Measurements from ENCODE around the gene ASMTL.

Gene ASMTL

DNA sequence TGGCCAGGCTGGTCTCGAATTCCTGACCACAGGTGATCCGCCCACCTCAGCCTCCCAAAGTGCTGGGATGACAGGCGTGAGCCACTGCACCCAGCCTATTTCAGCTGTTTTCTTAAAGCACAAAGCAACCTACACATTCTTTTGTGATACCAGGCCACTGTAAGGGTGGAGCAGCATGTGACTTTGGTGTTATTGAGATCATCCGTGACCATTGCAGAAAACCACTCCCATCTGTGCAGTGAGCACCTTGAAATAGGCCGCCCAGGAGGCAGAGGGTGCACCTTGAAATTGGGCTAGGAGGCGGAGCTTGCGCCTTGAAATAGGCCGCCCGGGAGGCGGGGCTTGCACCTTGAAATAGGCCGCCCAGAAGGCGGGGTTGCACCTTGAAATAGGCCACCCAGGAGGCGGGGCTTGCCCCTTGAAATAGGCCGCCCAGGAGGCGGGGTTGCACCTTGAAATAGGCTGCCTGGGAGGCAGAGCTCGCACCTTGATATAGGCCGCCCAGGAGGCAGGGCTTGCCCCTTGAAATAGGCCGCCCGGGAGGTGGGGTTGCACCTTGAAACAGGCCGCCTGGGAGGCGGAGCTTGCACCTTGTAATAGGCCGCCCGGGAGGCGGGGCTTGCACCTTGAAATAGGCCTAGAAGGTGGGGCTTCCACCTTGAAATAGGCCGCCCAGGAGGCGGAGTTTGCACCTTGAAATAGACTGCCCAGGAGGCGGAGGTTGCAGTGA is 51.8 kb downstream of the ASMTL start:
- ATAC-seq (replicated peaks; ENCODE audit: extremely low read depth, poor library complexity, severe bottlenecking), result no peak

DNA sequence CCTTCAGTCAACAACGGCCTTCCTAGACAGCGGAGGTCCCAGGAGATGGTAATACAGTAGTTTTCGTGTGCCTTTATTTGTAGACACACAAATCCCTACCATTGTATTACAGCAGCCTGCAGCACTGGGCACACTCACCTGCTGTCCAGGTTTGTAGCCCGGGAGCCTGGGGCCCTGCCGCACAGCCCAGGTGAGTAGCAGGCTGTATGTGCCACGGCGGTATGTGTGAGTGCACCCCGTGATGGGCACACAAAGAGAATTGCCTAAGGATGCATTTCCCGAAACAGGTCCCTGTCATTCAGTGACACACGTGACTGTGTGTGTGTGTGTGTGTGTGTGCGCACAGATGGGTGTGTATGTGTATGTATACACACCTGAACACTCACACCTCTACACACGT is 52.7 kb downstream of the ASMTL start:
- no peak overlapping the region for H3K4me3 Mint-ChIP-seq
- no peaks in the 10 kb centered on the region for H3K27me3 Mint-ChIP-seq
- peaks cover 1% of the 10 kb centered on the region for H3K36me3 Mint-ChIP-seq (ENCODE audit: insufficient read depth)
- no peaks in the 10 kb centered on the region for H3K9me3 Mint-ChIP-seq
- no peak overlapping the region for H3K27ac Mint-ChIP-seq (ENCODE audit: low read depth)
- ATAC-seq (replicated peaks; ENCODE audit: extremely low read depth, poor library complexity, severe bottlenecking) (no peak), DNase-seq (ENCODE audit: low spot score in 2 of 2) (no peak)
- peaks cover 12% of the 10 kb centered on the region for H3K4me1 Mint-ChIP-seq

More for the DNA sequence above, 51.8 kb downstream of the ASMTL start:
- Mint-ChIP-seq H3K4me3 (no peak overlapping the region), H3K27ac (ENCODE audit: low read depth) (no peak overlapping the region), H3K9me3 (no peaks in the 10 kb centered on the region), H3K4me1 (peaks cover 3% of the 10 kb centered on the region), H3K36me3 (ENCODE audit: insufficient read depth) (peaks cover 1% of the 10 kb centered on the region), H3K27me3 (no peaks in the 10 kb centered on the region)
- DNase-seq (ENCODE audit: low spot score in 2 of 2), result no peak

DNA sequence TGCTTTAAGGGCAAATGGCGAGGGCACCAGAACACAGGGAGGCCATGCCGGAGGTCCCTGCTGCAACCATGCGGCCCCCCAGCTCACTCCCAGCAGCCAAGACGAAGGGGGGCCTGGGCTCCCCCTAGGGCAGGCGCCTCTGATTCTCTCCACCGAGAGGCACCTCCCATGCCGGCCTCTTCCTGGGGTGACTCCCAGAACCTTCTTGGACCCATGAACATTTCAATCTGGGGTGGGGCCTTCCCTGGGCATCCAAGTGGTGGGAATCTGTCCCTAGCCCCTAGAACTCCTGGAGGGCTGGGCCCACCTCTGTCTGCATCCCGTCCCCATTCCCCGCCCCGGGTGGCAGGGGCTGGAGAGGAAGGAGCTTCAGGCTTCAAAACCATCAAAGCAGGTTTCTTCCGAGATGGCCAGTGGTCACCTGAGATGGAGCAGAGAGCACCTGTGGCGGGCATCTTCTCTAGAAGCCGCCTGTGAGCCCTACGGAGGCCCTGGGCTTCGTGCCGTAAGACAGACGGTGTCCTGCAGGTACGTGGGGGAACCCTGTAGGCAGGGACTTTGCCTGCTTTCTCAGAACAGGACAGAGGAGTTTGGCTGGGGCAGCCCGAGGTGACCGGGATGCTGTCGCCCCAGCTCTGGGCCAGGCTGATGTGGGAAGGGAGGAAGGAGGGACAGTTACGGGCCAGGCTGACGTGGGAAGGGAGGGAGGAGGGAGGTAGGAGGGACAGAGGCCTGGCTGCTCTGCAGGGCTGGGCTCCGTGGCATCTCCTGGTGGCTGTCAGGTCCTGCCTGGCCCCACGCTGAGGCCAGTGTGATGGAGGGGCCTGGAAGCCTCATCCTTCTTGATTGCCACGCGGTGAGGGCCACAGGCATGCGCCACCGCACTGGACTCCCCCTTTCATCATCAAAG is 54.0 kb downstream of the ASMTL start:
- DNase-seq (ENCODE audit: low spot score in 2 of 2) (no peak), ATAC-seq (replicated peaks; ENCODE audit: extremely low read depth, poor library complexity, severe bottlenecking) (no peak)
- Mint-ChIP-seq H3K4me3 (no peak overlapping the region), H3K4me1 (peaks cover 23% of the 10 kb centered on the region), H3K27ac (ENCODE audit: low read depth) (no peak overlapping the region), H3K27me3 (no peaks in the 10 kb centered on the region), H3K36me3 (ENCODE audit: insufficient read depth) (peaks cover 2% of the 10 kb centered on the region), H3K9me3 (no peaks in the 10 kb centered on the region)

DNA sequence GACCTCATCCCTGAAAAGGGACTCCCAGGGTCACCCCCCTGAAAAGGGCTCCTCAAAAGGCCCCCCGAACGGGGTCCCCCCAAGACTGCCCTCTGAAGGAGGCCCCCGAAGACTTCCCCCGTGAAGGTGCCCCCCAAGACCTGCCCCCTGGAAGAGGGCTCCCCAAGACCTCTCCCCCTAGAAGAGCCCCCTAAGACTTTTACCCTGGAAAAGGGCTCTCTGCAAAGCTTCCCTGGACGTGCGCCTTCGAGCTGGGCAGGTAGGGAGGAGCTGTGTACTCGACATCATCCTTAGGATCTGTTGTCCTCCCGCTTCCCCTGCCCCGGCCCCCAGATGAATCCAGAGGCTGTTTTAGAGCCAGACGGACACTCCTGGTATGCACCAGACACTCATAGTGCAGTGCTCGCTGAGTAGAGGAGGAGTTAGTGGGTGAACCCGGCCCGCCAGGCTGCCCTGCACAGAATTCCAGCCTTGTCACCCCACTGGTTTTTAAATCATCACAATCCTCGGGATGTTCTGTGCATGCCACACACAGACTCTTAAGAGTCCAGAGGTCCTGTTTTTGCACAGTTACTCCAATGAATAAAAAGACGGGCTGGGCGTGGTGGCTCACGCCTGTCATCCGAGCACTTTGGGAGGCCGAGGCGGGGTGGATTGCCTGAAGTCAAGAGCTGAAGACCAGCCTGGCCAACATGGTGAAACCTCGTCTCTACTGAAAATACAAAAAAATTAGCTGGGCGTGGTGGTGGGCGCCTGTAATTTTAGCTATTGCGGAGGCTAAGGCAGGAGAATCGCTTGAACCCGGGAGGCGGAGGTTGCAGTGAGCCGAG is 55.1 kb downstream of the ASMTL start:
- DNase-seq (ENCODE audit: low spot score in 2 of 2), result no peak
- H3K27ac Mint-ChIP-seq (ENCODE audit: low read depth), result no peak overlapping the region
- no peaks in the 10 kb centered on the region for H3K9me3 Mint-ChIP-seq
- H3K4me3 Mint-ChIP-seq, result no peak overlapping the region
- H3K4me1 Mint-ChIP-seq, result peaks cover 31% of the 10 kb centered on the region
- H3K27me3 Mint-ChIP-seq, result no peaks in the 10 kb centered on the region
- ATAC-seq (replicated peaks; ENCODE audit: extremely low read depth, poor library complexity, severe bottlenecking), result no peak
- H3K36me3 Mint-ChIP-seq (ENCODE audit: insufficient read depth), result peaks cover 5% of the 10 kb centered on the region

DNA sequence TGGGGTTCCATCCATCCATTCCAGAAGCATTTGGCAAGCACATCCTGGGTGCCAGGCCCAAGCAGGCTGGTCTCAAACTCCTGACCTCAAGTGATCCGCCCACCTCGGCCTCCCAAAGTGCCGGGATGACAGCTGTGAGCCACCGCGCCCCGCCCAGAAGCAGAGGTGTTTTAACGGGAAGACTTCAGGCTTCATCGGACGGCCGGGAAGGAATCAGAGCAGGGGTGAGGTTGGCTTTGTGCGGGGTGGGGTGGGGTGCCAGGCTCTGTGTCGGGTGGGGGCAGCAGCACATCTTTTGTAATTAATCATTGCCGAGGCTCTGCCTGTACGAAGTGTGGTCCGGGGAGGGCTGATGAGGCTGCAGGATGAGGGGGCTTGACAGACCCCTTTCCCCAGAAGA is 55.7 kb downstream of the ASMTL start:
- H3K27me3 Mint-ChIP-seq, result no peaks in the 10 kb centered on the region
- ATAC-seq (replicated peaks; ENCODE audit: extremely low read depth, poor library complexity, severe bottlenecking) (no peak), DNase-seq (ENCODE audit: low spot score in 2 of 2) (no peak)
- peaks cover 6% of the 10 kb centered on the region for H3K36me3 Mint-ChIP-seq (ENCODE audit: insufficient read depth)
- H3K9me3 Mint-ChIP-seq, result no peaks in the 10 kb centered on the region
- peaks cover 31% of the 10 kb centered on the region for H3K4me1 Mint-ChIP-seq
- peak overlapping the region; percentile 0 for H3K27ac Mint-ChIP-seq (ENCODE audit: low read depth)
- H3K4me3 Mint-ChIP-seq, result no peak overlapping the region

DNA sequence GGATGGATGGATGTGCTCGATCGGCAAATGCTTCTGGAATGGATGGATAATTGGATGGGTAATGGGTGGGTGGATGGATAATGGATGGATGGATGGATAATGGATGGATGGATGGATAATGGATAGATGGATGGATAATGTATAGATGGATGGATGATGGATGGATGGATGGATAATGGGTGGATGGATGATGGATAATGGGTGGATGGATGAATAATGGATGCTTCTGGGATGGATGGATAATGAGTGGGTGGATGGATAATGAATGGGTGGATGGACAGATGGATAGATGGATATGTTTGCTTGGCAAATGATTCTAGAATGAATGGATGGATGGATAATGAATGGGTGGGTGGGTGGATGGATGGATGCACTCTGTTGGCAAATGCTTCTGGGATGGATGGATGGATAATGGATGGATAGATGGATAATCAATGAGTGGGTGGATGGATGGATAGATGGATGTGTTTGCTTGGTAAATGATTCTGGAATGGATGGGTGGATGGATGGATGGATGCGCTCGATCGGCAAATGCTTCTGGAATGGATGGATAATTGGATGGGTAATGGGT is 57.0 kb downstream of the ASMTL start:
- Mint-ChIP-seq H3K9me3 (no peaks in the 10 kb centered on the region), H3K4me3 (no peak overlapping the region), H3K4me1 (peaks cover 31% of the 10 kb centered on the region), H3K27ac (ENCODE audit: low read depth) (no peak overlapping the region), H3K27me3 (no peaks in the 10 kb centered on the region), H3K36me3 (ENCODE audit: insufficient read depth) (peaks cover 18% of the 10 kb centered on the region)
- DNase-seq (ENCODE audit: low spot score in 2 of 2) (no peak), ATAC-seq (replicated peaks; ENCODE audit: extremely low read depth, poor library complexity, severe bottlenecking) (no peak)

DNA sequence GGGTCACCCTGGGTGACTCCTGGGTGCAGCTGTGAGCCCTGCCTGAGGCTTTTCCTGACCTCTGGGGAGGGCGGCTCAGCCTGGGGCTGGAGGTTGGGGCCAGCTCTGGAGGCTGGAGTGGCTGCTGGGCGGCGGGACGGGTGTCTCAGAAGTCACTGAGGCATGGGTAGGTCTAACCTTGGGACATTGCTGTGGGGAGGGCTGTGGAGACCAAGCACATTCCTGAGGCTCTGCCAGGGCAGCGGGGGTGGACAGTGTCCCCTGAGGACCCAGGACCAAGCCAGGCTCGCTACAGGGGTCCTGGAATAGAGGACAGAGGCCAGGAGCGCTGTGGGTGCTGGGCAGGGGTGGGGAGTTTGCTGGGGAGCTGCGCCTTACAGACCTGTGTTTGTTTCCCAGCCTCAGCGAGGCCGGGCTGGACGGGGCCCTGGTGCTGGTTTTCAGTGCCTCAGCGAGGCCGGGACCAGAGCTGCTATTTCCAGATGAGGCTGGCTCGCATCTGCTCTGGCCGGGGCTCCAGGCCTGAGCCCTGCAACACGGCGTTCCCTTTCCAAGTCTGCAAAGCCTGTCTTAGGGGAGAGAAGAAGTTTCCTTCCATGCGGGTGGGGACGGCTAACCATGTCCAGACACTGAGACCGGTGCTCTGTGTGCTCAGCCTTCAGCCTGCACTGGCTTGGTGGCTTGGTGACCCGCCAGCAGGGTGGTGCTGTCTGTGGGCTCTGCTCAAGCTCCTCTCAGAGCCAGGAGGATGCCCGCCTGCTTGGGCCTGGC is 57.8 kb downstream of the ASMTL start:
- Mint-ChIP-seq H3K36me3 (ENCODE audit: insufficient read depth) (peaks cover 25% of the 10 kb centered on the region), H3K27me3 (no peaks in the 10 kb centered on the region), H3K4me1 (peaks cover 31% of the 10 kb centered on the region), H3K27ac (ENCODE audit: low read depth) (peak overlapping the region; percentile 86), H3K4me3 (peak overlapping the region; percentile 89), H3K9me3 (no peaks in the 10 kb centered on the region)
- ATAC-seq (replicated peaks; ENCODE audit: extremely low read depth, poor library complexity, severe bottlenecking), result no peak
- no peak for DNase-seq (ENCODE audit: low spot score in 2 of 2)

DNA sequence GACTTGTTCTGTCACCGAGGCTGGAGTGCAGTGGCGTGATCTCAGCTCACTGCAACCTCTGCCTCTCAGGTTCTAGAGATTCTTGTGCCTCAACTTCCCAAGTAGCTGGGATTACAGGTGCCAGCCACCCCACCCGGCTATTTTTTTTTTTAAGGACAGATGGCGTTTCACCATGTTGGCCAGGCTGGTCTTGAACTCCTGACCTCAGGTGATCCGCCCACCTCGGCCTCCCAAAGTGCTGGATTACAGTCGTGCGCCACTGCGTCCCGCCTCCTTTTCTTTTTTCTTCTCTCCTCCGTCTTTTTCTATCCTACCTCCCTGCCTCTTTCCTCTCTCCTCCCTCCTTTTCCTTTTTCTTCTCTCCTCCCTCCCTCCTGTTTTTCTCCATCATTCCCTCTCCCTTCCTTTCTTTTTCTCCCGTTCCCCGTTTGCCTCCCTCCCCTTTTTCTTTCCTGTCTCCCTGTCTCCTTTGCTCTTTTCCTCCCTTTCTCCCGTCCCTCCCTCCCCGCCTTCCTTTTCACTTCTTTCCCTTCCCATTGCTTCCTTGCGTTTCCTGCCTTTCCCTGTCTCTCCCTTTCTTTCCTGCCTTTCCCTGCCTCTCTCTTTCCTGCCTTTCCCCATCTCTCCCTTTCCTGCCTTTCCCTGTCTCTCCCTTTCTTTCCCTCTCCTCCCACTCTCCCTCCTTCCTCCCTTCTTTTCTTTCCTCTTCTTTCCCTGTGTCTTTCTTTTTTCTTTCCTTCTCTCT is 58.7 kb downstream of the ASMTL start:
- Mint-ChIP-seq H3K27ac (ENCODE audit: low read depth) (peak overlapping the region; percentile 86), H3K4me3 (peak overlapping the region; percentile 89), H3K4me1 (peaks cover 34% of the 10 kb centered on the region), H3K36me3 (ENCODE audit: insufficient read depth) (peaks cover 34% of the 10 kb centered on the region), H3K27me3 (no peaks in the 10 kb centered on the region), H3K9me3 (no peaks in the 10 kb centered on the region)
- DNase-seq (ENCODE audit: low spot score in 2 of 2) (no peak), ATAC-seq (replicated peaks; ENCODE audit: extremely low read depth, poor library complexity, severe bottlenecking) (no peak)

DNA sequence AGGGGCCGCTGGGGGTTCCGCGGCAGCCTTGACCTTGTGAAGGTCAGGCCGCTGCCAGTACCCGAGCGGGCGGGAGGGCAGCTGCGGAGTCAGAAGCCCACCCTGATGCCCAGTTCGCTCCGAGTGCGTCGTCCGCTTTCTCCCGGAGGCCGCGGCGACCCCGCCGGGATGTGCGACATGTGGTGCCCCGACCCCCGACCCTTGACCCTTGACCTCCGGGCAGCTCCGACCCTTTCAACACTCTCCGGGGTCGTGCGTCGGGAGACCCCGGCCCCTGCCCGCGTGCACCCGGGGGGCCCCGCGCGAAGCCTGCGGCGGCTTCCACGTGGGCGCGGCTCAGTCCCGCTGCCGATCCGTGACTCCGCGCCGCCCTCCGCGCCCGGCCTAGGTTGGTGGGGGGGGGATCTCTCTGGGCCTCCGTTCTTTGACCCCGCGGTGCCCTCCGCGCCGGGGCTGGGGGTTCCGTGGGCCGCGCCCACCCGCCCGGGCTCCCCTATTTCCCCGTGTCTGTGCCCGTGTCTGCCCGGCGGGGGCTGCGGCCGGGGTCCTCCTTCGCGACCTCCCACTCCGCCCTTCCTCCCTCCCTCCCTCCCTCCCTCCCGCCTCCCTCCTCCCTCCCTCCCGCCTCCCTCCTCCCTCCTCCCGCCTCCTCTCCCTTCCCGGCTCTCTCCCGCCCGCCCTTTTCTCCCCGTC is 60.2 kb downstream of the ASMTL start:
- no peak for DNase-seq (ENCODE audit: low spot score in 2 of 2)
- no peaks in the 10 kb centered on the region for H3K9me3 Mint-ChIP-seq
- H3K27ac Mint-ChIP-seq (ENCODE audit: low read depth), result peak overlapping the region; percentile 86
- H3K27me3 Mint-ChIP-seq, result no peaks in the 10 kb centered on the region
- H3K4me3 Mint-ChIP-seq, result peak overlapping the region; percentile 89
- H3K4me1 Mint-ChIP-seq, result peaks cover 49% of the 10 kb centered on the region
- peak; percentile 44 for ATAC-seq (replicated peaks; ENCODE audit: extremely low read depth, poor library complexity, severe bottlenecking)
- H3K36me3 Mint-ChIP-seq (ENCODE audit: insufficient read depth), result peaks cover 47% of the 10 kb centered on the region

DNA sequence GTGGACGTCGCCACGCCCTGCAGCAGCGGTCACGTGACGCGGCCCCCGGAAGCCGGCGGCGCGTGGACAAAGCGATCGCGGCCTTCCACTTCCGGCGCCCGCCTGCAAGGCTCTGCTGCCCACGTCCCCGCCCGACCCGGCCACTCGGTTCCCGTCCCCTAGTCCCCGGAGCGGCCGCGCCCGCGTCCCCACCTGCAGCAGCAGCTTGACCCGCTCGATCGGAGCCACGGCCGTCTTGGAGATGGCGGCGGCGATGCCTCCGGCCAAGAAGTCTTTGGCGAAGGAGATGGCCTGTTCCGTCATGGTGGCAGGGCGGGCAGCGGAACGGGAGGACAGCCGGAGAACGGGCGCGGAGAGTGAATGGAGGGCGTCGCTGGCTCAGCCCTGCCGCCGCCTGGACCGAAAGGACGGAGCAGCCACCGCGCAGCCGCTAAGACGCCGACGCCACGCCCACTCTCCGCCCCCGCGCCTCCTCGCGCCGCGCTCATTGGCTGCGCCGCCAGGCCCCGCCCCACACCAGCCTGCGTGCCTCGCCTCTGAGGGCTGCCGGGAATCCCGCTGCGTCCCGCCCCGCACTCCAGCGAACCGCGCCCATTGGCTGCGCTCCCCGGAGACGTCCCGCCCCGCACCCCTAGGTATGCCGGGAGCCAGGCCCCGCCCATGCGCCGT is 60.9 kb downstream of the ASMTL start, which contains the start of gene SLC25A6:
SLC25A6 (minus strand) TSS at position 407 of the 669 bp plus-strand sequence; CDS start at position 303, 104 bp downstream.
- ATAC-seq (replicated peaks; ENCODE audit: extremely low read depth, poor library complexity, severe bottlenecking) (peak; percentile 98), DNase-seq (ENCODE audit: low spot score in 2 of 2) (peak; percentile 100)
- H3K4me1 Mint-ChIP-seq, result peaks cover 51% of the 10 kb centered on the region
- peaks cover 53% of the 10 kb centered on the region for H3K36me3 Mint-ChIP-seq (ENCODE audit: insufficient read depth)
- H3K4me3 Mint-ChIP-seq, result peak within 1 kb of the TSS; percentile 89
- no peaks in the 10 kb centered on the region for H3K9me3 Mint-ChIP-seq
- no peaks in the 10 kb centered on the region for H3K27me3 Mint-ChIP-seq
- peak within 1 kb of the TSS; percentile 86 for H3K27ac Mint-ChIP-seq (ENCODE audit: low read depth)
